Osteoblast (primary cell): ENCODE measurements around the gene OXER1. TPM values are rescaled to one million over a fixed set of nuclear protein-coding genes. Genes with fewer than 3 reads are reported as not detected.

ENCODE experiments used
- DNase-seq: peaks from one replicate; pipeline ENCODE4 v3.0.0; 2011; ENCODE audit warnings: low spot score, mixed read lengths; ENCODE audit not compliant: insufficient read length; ENCODE audit errors: missing footprints
- H2AFZ ChIP-seq: 2 replicates; pipeline ENCODE4 v1.6.0; 2011; ENCODE audit warnings: mild to moderate bottlenecking, low read length
- H3K27ac ChIP-seq: 2 replicates; pipeline ENCODE4 v1.5.1; 2011; ENCODE audit warnings: mild to moderate bottlenecking, low read depth, low read length, moderate library complexity
- H3K27me3 ChIP-seq: 2 replicates; pipeline ENCODE4 v1.6.0; 2012; ENCODE audit warnings: mild to moderate bottlenecking, control low read depth, inconsistent platforms, low read length, moderate library complexity; ENCODE audit not compliant: insufficient read depth
- H3K36me3 ChIP-seq: 2 replicates; pipeline ENCODE4 v1.5.1; 2011; ENCODE audit warnings: mild to moderate bottlenecking, low read length, control low read depth, moderate library complexity; ENCODE audit not compliant: insufficient read depth
- H3K4me1 ChIP-seq: 2 replicates; pipeline ENCODE4 v1.5.1; 2011; ENCODE audit warnings: mild to moderate bottlenecking, low read length, control low read depth, moderate library complexity; ENCODE audit not compliant: insufficient read depth
- H3K4me2 ChIP-seq: 2 replicates; pipeline ENCODE4 v1.6.0; 2011; ENCODE audit warnings: mild to moderate bottlenecking, low read length; ENCODE audit not compliant: insufficient read depth
- H3K4me3 ChIP-seq: fragments of 200-600 bp; sonication (generic); 3 replicates; pipeline ENCODE4 v1.5.1; 2012; ENCODE audit warnings: mild to moderate bottlenecking, low read length, inconsistent platforms; ENCODE audit not compliant: insufficient read depth
- H3K79me2 ChIP-seq: 2 replicates; pipeline ENCODE4 v1.6.0; 2012; ENCODE audit warnings: mild to moderate bottlenecking, low read length, control low read depth, inconsistent platforms; ENCODE audit not compliant: insufficient read depth
- H3K9me3 ChIP-seq: 2 replicates; pipeline ENCODE4 v1.5.1; 2011; ENCODE audit warnings: low read depth, low read length, control low read depth
- H4K20me1 ChIP-seq: 2 replicates; pipeline ENCODE4 v1.6.0; 2012; ENCODE audit warnings: mild to moderate bottlenecking, low read length, control low read depth; ENCODE audit not compliant: insufficient read depth
- CTCF ChIP-seq: IDR thresholded peaks from 2 replicates; pipeline ENCODE4 v1.5.1; 2011; ENCODE audit warnings: mild to moderate bottlenecking, low read depth, low read length, moderate library complexity; ENCODE audit errors: extremely low read depth
- total RNA-seq: library from RNA; depleted of rRNA; stranded (reverse); fragments of >200 nt; gene quantifications from 2 replicates; pipeline ENCODE4 v1.2.3, GENCODE V29; 2012

Gene OXER1
- total RNA-seq, 1 donor = not detected

DNA sequence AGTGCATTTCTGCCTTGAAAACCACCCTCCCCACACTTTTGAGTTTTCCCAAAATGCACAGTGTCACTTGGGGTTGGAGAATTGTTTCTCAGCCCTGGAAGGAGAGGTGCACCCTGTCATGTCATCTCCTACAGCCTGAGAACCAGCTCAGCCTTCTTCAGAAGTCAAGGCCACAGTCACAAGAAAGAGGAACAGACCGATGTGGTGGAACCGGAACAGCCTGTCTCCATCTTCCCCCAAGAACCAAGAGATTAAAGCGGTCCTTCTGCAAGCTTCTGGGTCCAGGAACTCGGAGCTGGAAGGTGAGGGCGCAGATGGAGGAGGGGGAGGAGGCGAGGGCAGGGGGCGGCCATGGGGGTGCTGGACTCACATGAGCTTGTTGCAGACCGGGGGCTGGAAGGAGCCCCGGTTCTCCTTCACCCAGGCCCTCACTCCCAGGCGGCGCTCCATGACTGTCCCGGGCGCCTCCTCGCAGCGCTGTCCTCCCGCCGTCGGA, 28.2 kb upstream of the OXER1 start:
- Histone ChIP-seq H3K4me3 (peak overlapping the region; percentile 69), H3K27ac (no peak overlapping the region), H2AFZ (peak overlapping the region; percentile 78), H3K4me1 (peaks cover 3% of the 10 kb centered on the region), H3K79me2 (no peaks in the 10 kb centered on the region), H3K4me2 (peak overlapping the region; percentile 82), H3K27me3 (peaks cover 13% of the 10 kb centered on the region), H4K20me1 (no peaks in the 10 kb centered on the region), H3K36me3 (no peaks in the 10 kb centered on the region), H3K9me3 (no peaks in the 10 kb centered on the region)
- no peak for DNase-seq
- TF ChIP-seq CTCF = no peak

GRCh38 chr2:42791606-42792005, 27.7 kb upstream of the OXER1 start:
- H3K4me3 ChIP-seq = no peak overlapping the region
- H3K79me2 ChIP-seq = no peaks in the 10 kb centered on the region
- peaks cover 13% of the 10 kb centered on the region for H3K27me3 ChIP-seq
- DNase-seq = peak; percentile 64
- H3K9me3 ChIP-seq = no peaks in the 10 kb centered on the region
- H3K4me2 ChIP-seq = no peak overlapping the region
- H4K20me1 ChIP-seq = no peaks in the 10 kb centered on the region
- H3K27ac ChIP-seq = no peak overlapping the region
- peaks cover 3% of the 10 kb centered on the region for H3K4me1 ChIP-seq
- no peak for TF ChIP-seq CTCF
- no peak overlapping the region for H2AFZ ChIP-seq
- no peaks in the 10 kb centered on the region for H3K36me3 ChIP-seq

DNA sequence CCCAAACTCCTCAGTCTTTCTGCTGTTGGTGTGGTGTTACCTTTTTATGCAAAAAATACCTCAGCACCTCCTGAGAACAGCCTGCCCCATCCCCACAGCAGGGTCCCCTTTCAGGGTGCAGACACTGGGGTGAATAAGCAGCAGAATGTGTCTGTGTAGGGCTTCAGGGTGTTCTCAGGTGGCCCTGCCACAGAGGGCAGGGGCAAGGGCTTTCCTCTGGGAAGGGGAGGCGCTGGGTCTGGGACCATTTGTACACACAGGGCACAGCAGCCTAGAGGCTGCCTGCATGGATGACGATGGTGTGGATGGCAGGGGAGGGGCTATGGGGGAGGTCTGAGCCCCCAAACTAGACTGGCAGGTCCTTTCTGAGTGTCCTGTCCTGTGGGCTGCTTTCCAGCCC, 25.8 kb upstream of the OXER1 start:
- no peak overlapping the region for H2AFZ ChIP-seq
- H3K4me1 ChIP-seq = peaks cover 3% of the 10 kb centered on the region
- H3K36me3 ChIP-seq = no peaks in the 10 kb centered on the region
- no peak overlapping the region for H3K4me2 ChIP-seq
- peak; percentile 17 for DNase-seq
- peaks cover 13% of the 10 kb centered on the region for H3K27me3 ChIP-seq
- no peaks in the 10 kb centered on the region for H3K9me3 ChIP-seq
- H3K4me3 ChIP-seq = no peak overlapping the region
- no peaks in the 10 kb centered on the region for H4K20me1 ChIP-seq
- TF ChIP-seq CTCF = no peak
- H3K27ac ChIP-seq = no peak overlapping the region
- no peaks in the 10 kb centered on the region for H3K79me2 ChIP-seq

DNA sequence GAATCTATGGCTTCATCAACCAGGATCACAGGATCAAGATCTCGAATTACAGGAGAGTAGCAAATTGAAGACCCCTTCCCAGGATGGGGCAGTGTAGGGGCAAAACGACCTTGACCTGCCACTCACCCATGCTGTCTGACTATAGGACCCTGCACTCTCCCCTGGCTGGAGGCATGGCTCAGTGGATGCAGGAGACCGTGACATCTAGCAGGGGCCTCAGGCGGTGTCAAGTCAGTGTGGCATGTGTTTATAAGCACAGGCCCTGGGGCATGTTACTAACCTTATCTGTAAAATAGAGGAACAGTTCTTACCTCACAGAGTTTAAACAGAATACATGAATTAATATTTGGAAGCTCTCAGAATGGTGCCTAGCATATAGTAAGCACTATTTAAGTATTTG, 24.9 kb upstream of the OXER1 start:
- H3K4me1 ChIP-seq = peaks cover 3% of the 10 kb centered on the region
- TF ChIP-seq CTCF = no peak
- H3K9me3 ChIP-seq = no peaks in the 10 kb centered on the region

More for the DNA sequence above, 24.9 kb upstream of the OXER1 start:
- no peak overlapping the region for H3K27ac ChIP-seq
- H3K79me2 ChIP-seq = no peaks in the 10 kb centered on the region
- no peak overlapping the region for H3K4me2 ChIP-seq
- peaks cover 13% of the 10 kb centered on the region for H3K27me3 ChIP-seq
- no peak overlapping the region for H3K4me3 ChIP-seq
- no peak overlapping the region for H2AFZ ChIP-seq
- no peak for DNase-seq
- no peaks in the 10 kb centered on the region for H3K36me3 ChIP-seq
- no peaks in the 10 kb centered on the region for H4K20me1 ChIP-seq
